Astrocyte of the spinal cord (primary cell): ENCODE results near the gene EIF3L.

Experiments used
- DNase-seq: peaks from one replicate; pipeline ENCODE4 v3.0.0; 2011; ENCODE audit warnings: low read depth, low spot score
- H3K4me3 ChIP-seq: 2 replicates; pipeline ENCODE4 v1.5.1; 2011; ENCODE audit warnings: low read depth, mild to moderate bottlenecking, low read length, moderate library complexity
- in situ Hi-C: cut with HindIII; loops from 2 replicates; pipeline ENCODE4 v1.10.0; 2017; ENCODE audit warnings: low sequenced_read_pairs
- TF ChIP-seq, protein P1 (sequence below): IDR thresholded peaks from 2 replicates; pipeline ENCODE4 v1.5.1; 2012; ENCODE audit warnings: low read depth, mild to moderate bottlenecking, low read length, inconsistent platforms

The EIF3L gene

DNA sequence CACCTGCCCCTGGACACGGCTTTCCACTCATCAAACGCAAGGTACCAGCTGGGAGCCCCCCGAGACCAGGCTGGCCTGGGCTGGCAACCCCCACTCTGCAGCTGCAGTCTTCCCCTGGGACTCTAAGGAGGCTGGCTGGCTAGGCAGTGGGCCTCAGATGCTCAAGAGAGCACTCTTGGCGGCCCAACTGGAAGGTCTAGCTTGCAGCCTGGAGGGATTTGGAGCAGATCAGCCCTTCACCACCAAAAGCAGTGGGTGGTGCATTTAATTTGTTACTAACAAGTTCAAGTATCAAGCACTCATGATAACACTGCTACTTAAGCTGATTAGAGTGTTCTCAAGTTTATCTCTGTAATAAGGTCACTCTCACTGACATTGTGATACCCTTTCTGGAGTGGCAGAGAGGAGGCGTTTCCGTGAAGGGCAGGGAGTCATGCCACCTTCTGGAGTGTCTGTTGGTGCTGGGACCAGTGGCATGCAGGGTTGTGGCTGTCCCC lies 82.7 kb downstream of the EIF3L start:
- TF ChIP-seq, protein P1, sequence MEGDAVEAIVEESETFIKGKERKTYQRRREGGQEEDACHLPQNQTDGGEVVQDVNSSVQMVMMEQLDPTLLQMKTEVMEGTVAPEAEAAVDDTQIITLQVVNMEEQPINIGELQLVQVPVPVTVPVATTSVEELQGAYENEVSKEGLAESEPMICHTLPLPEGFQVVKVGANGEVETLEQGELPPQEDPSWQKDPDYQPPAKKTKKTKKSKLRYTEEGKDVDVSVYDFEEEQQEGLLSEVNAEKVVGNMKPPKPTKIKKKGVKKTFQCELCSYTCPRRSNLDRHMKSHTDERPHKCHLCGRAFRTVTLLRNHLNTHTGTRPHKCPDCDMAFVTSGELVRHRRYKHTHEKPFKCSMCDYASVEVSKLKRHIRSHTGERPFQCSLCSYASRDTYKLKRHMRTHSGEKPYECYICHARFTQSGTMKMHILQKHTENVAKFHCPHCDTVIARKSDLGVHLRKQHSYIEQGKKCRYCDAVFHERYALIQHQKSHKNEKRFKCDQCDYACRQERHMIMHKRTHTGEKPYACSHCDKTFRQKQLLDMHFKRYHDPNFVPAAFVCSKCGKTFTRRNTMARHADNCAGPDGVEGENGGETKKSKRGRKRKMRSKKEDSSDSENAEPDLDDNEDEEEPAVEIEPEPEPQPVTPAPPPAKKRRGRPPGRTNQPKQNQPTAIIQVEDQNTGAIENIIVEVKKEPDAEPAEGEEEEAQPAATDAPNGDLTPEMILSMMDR = no peak
- no peak for DNase-seq
- H3K4me3 ChIP-seq = no peak overlapping the region
- in situ Hi-C loops = no loop called here

- in situ Hi-C loops = no loop called here
- DNase-seq = no peak
- TF ChIP-seq, protein P1 = no peak
- H3K4me3 ChIP-seq = no peak overlapping the region
Observed at GRCh38 chr22:37932401-37932800, 83.2 kb downstream of the EIF3L start.

DNA sequence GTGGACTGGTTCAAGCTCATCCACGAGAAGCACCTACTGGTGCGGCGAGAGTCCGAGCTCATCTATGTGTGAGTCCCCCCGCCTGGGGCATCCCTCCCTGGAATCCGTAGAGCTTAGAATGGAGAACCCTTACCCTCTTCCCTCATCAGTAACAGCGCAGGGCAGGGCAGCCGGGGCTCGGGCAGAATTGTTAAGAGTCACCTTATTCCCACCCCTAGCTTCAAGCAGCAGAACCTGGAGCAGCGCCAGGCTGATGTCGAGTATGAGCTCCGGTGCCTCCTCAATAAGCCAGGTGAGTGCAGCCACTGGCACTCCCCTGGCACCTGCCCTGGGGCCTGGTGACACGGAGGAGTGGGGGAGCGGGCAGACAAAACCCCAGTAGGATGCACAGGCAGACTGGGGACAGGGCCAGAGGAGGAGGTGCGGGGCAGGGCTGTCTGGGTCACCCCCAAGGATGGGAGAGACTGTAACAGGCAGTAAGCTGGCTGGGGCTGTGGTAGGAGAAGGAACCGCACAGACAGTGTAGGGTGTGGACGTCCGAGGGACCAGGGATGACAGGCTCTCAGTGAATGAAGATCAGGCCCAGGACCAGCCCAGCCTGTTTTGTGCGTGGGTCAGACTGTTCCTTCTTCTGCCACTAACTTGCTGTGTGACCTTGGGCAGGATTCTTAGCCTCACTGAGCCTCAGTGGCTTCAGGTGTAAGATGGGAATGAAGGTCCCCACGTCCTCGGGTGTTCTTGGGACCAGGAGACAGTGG lies 83.8 kb downstream of the EIF3L start:
- DNase-seq = no peak
- in situ Hi-C loops = no loop called here
- no peak overlapping the region for H3K4me3 ChIP-seq
- TF ChIP-seq, protein P1 = no peak

DNA sequence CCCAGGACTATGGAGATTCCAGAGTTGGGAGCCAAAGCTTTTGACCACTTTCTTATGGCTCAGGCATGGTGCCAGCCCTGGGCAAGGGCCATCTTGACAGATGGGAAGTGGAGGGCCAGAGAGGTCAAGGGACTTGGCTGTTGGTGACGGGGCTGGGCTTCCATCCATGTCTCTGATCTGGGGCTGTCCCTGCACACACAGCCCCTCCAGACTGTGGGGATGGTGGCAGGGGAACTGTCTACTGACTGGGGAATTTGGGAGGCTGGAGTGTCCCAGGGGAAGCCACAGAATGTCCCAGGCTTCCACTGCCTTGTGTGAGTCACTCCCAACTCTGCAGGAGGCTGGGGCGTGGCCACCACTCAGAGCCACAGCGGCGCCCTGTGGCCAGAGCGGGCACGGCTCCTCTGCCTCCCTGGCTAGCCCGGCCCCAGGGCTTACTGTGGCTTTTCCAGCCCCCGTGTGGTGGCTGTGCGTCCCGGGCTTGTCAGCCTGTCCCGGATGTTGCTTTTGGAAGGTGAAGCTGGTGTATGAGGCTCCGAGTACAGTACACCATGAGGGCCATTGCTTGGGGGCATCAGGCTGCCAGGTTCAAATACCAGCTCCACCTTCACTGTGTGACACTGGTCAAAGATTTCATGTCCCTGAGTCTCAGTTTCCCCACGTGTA lies 84.6 kb downstream of the EIF3L start:
- TF ChIP-seq, protein P1 = peak; percentile 100
- in situ Hi-C loops = no loop called here
- H3K4me3 ChIP-seq = no peak overlapping the region
- DNase-seq = peak; percentile 94
